HFF-Myc (cell line): ENCODE data around the gene ALKBH3.

Experiments used
- DNase-seq: peaks from one replicate; pipeline ENCODE4 v3.0.0-alpha.2; 2011; ENCODE audit warnings: low read depth; ENCODE audit errors: extremely low read depth
- H3K4me3 ChIP-seq: replicated peaks from 2 replicates; pipeline ENCODE4 v1.5.1; 2011; ENCODE audit warnings: low read depth, mild to moderate bottlenecking, control low read depth, low read length
- CTCF ChIP-seq: IDR thresholded peaks from 2 replicates; pipeline ENCODE4 v1.5.1; 2012; ENCODE audit warnings: mild to moderate bottlenecking, low read depth, low read length, control low read depth; ENCODE audit errors: missing control alignments

The ALKBH3 gene

GRCh38 chr11:43842021-43842420 is 38.6 kb upstream of the ALKBH3 start:
- no peak overlapping the region for H3K4me3 ChIP-seq
- no peak for TF ChIP-seq CTCF
- DNase-seq, result no peak

- no peak for DNase-seq
- TF ChIP-seq CTCF, result no peak
- H3K4me3 ChIP-seq, result no peak overlapping the region
Observed at GRCh38 chr11:43845816-43846215, 34.8 kb upstream of the ALKBH3 start.

GRCh38 chr11:43852057-43852636 is 28.5 kb upstream of the ALKBH3 start:
- no peak overlapping the region for H3K4me3 ChIP-seq
- peak; percentile 75 for TF ChIP-seq CTCF
- peak; percentile 57 for DNase-seq

GRCh38 chr11:43853781-43854180 is 26.9 kb upstream of the ALKBH3 start:
- DNase-seq, result no peak
- TF ChIP-seq CTCF, result no peak
- H3K4me3 ChIP-seq, result no peak overlapping the region

GRCh38 chr11:43856993-43857392 is 23.6 kb upstream of the ALKBH3 start:
- no peak for DNase-seq
- H3K4me3 ChIP-seq, result no peak overlapping the region
- TF ChIP-seq CTCF, result no peak

- no peak overlapping the region for H3K4me3 ChIP-seq
- DNase-seq, result no peak
- TF ChIP-seq CTCF, result no peak
Observed at GRCh38 chr11:43861141-43861540, 19.5 kb upstream of the ALKBH3 start.

- TF ChIP-seq CTCF, result no peak
- no peak overlapping the region for H3K4me3 ChIP-seq
- DNase-seq, result no peak
Observed at GRCh38 chr11:43866520-43866919, 14.1 kb upstream of the ALKBH3 start.
